AG04449 (cell line): ENCODE data around the gene IYD.

Experiments
- CTCF ChIA-PET: fragments of 350-600 bp; formaldehyde crosslinking; extraction: SDS; loops from one replicate; lab custom pipeline; 2021; ENCODE audit warnings: antibody characterized with exemption; lab: Yijun Ruan, JAX
- POLR2A ChIA-PET: fragments of 400-600, 350-600 bp; formaldehyde crosslinking; extraction: SDS; loops from one replicate; lab custom pipeline; 2020; ENCODE audit warnings: antibody characterized with exemption, inconsistent platforms; lab: Yijun Ruan, JAX
- DNase-seq: peaks from one replicate; pipeline ENCODE4 v3.0.0-alpha.2; 2010; ENCODE audit warnings: low read depth, low spot score
- H3K4me3 ChIP-seq: 2 replicates; pipeline ENCODE4 v1.5.1; 2011; ENCODE audit warnings: low read depth, mild to moderate bottlenecking, control low read depth, low read length
- TF ChIP-seq, protein P1 (sequence below): IDR thresholded peaks from one replicate; pipeline ENCODE4 v1.5.1; 2011; ENCODE audit warnings: mild to moderate bottlenecking, moderate library complexity, low read length, control low read depth, inconsistent platforms; ENCODE audit not compliant: insufficient read depth; ENCODE audit errors: missing control alignments

IYD gene

GRCh38 chr6:150345781-150346180 is 23.0 kb upstream of the IYD start:
- TF ChIP-seq, protein P1, sequence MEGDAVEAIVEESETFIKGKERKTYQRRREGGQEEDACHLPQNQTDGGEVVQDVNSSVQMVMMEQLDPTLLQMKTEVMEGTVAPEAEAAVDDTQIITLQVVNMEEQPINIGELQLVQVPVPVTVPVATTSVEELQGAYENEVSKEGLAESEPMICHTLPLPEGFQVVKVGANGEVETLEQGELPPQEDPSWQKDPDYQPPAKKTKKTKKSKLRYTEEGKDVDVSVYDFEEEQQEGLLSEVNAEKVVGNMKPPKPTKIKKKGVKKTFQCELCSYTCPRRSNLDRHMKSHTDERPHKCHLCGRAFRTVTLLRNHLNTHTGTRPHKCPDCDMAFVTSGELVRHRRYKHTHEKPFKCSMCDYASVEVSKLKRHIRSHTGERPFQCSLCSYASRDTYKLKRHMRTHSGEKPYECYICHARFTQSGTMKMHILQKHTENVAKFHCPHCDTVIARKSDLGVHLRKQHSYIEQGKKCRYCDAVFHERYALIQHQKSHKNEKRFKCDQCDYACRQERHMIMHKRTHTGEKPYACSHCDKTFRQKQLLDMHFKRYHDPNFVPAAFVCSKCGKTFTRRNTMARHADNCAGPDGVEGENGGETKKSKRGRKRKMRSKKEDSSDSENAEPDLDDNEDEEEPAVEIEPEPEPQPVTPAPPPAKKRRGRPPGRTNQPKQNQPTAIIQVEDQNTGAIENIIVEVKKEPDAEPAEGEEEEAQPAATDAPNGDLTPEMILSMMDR: no peak
- DNase-seq: no peak
- ChIA-PET CTCF (interaction anchor here (0.6 to 1.8 kb wide), 4 partner anchors 9 to 265 kb away, joined by 3 to 5 read pairs (median 4); no protein-coding TSS in a partner anchor), POLR2A (no interaction called here)
- no peak overlapping the region for H3K4me3 ChIP-seq

- no peak for DNase-seq
- TF ChIP-seq, protein P1: no peak
- ChIA-PET CTCF (interaction anchor here (1.0 to 1.8 kb wide), 5 partner anchors 8 to 269 kb away, joined by 3 to 5 read pairs (median 3); no protein-coding TSS in a partner anchor), POLR2A (no interaction called here)
- no peak overlapping the region for H3K4me3 ChIP-seq
Observed at GRCh38 chr6:150346346-150346745, 22.5 kb upstream of the IYD start.

GRCh38 chr6:150347845-150348244 is 21.0 kb upstream of the IYD start:
- DNase-seq: no peak
- POLR2A ChIA-PET: no interaction called here
- TF ChIP-seq, protein P1: no peak
- H3K4me3 ChIP-seq: no peak overlapping the region
- CTCF ChIA-PET: interaction anchor here (1.2 to 1.3 kb wide), 2 partner anchors 11 to 271 kb away, joined by 3 read pairs; no protein-coding TSS in a partner anchor

GRCh38 chr6:150349546-150349945 is 19.3 kb upstream of the IYD start:
- no peak for DNase-seq
- CTCF ChIA-PET: interaction anchor here (1.4 to 3.6 kb wide), 2 partner anchors 269 to 278 kb away, joined by 3 to 24 read pairs; no protein-coding TSS in a partner anchor
- H3K4me3 ChIP-seq: no peak overlapping the region
- TF ChIP-seq, protein P1: no peak
- POLR2A ChIA-PET: no interaction called here

GRCh38 chr6:150352321-150353296 is 16.2 kb upstream of the IYD start:
- POLR2A ChIA-PET: no interaction called here
- TF ChIP-seq, protein P1: peak; percentile 11
- no peak overlapping the region for H3K4me3 ChIP-seq
- peak; percentile 41 for DNase-seq
- CTCF ChIA-PET: interaction anchor here (0.8 to 2.6 kb wide), 8 partner anchors 16 to 463 kb away, joined by 4 to 11 read pairs (median 5); partner anchors contain the start of gene ULBP3

DNA sequence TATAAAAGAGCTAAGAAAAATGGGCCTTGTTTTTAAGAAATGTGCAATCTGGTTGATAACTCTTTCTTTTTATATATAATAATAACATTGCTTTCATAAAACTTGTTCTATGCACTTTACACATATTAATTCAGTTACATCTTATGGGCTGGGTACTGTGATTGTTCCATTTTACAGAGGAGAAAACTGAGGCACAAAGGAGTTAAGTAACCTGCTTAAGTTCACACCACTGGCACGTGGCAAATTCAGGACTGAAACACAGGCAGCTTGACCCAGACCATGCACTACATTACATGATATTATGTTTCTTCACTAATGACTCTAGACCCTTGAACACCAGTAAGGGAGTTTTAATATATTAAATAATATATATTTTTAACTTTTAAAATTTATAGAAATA is 15.4 kb upstream of the IYD start:
- H3K4me3 ChIP-seq: no peak overlapping the region
- ChIA-PET CTCF (interaction anchor here (0.8 to 3.9 kb wide), 7 partner anchors 16 to 284 kb away, joined by 4 to 16 read pairs (median 5); partner anchors contain the start of gene ULBP3), POLR2A (interaction anchor here (0.7 kb wide), 1 partner anchor 483 kb away, joined by 3 read pairs; no protein-coding TSS in a partner anchor)
- no peak for DNase-seq
- TF ChIP-seq, protein P1: no peak
